Globus pallidus (tissue), 1 donor: ENCODE results near the gene ASPN.

Source experiments
- DNase-seq: peaks from one replicate; pipeline ENCODE4 v3.0.0-alpha.2; 2015; ENCODE audit warnings: low spot score

The ASPN gene

GRCh38 chr9:92482329-92482728 is at the start of gene ASPN:
Gene ASPN, minus strand, starts transcription at chr9:92482506.
- no peak for DNase-seq

GRCh38 chr9:92530893-92531292 is 48.6 kb upstream of the ASPN start:
- no peak for DNase-seq

GRCh38 chr9:92529124-92529523 is 46.8 kb upstream of the ASPN start:
- no peak for DNase-seq

- no peak for DNase-seq
Measured at GRCh38 chr9:92528522-92528849, 46.2 kb upstream of the ASPN start.

- no peak for DNase-seq
Measured at GRCh38 chr9:92527832-92528521, 45.7 kb upstream of the ASPN start.

- DNase-seq = no peak
Measured at GRCh38 chr9:92527291-92527828, 45.1 kb upstream of the ASPN start.

- no peak for DNase-seq
Measured at GRCh38 chr9:92525306-92525705, 43.0 kb upstream of the ASPN start.

- no peak for DNase-seq
Measured at GRCh38 chr9:92524881-92525280, 42.6 kb upstream of the ASPN start.

- no peak for DNase-seq
Measured at GRCh38 chr9:92522983-92523970, 41.0 kb upstream of the ASPN start.

GRCh38 chr9:92520837-92521236 is 38.5 kb upstream of the ASPN start:
- DNase-seq = no peak

- no peak for DNase-seq
Measured at GRCh38 chr9:92518199-92518598, 35.9 kb upstream of the ASPN start.

GRCh38 chr9:92517046-92517445 is 34.7 kb upstream of the ASPN start:
- DNase-seq = no peak

- no peak for DNase-seq
Measured at GRCh38 chr9:92516521-92516920, 34.2 kb upstream of the ASPN start.

GRCh38 chr9:92514635-92515034 is 32.3 kb upstream of the ASPN start:
- DNase-seq = no peak

- no peak for DNase-seq
Measured at GRCh38 chr9:92513349-92513748, 31.0 kb upstream of the ASPN start.

GRCh38 chr9:92512622-92513021 is 30.3 kb upstream of the ASPN start:
- no peak for DNase-seq

GRCh38 chr9:92510747-92511146 is 28.4 kb upstream of the ASPN start:
- DNase-seq = no peak

- DNase-seq = no peak
Measured at GRCh38 chr9:92509050-92509449, 26.7 kb upstream of the ASPN start.

- DNase-seq = no peak
Measured at GRCh38 chr9:92508018-92508820, 25.9 kb upstream of the ASPN start.

- DNase-seq = no peak
Measured at GRCh38 chr9:92507496-92507895, 25.2 kb upstream of the ASPN start.

GRCh38 chr9:92507005-92507404 is 24.7 kb upstream of the ASPN start:
- no peak for DNase-seq

GRCh38 chr9:92506184-92506857 is 24.0 kb upstream of the ASPN start:
- DNase-seq = peak; percentile 8
